Stimulated activated CD8-positive, alpha-beta memory T cell treated with anti-CD3 and anti-CD28 coated beads, Interleukin-7, amount 100 ng/mL, for 1 hour (primary cell): ENCODE results near the gene GPRC5D.
A peak's percentile ranks its signal among the peaks of the same experiment; 100 is the strongest.

Source experiments
- DNase-seq, 2 donors: peaks; one replicate each; pipeline ENCODE4 v3.0.0-alpha.2; 2020; ENCODE audit warnings: low read depth in 2 of 2

Gene GPRC5D

DNA sequence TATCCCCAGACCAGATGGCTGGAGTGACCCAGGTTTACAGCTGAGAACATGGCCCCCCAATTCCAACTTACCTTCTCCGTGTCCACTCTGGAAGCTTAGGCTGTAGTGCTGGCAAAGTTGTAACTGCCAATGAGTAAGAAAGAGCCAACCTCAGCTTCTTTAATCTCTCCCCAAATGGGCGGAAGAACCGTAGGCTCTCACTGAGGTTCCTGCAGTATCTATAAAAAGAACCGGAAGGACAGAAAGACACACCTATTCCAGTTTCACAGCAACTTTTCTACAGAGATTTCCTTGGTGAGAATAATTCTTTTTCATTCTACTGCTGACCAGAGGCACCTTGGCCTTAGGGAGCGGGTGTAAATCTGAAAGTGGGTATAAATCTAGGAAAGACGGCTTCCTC is at the start of gene GPRC5D:
GPRC5D (minus strand) TSS at position 135 of the 400 bp plus-strand sequence. CDS start 1,786 bp downstream, outside the sequence.
- DNase-seq: no peak

DNA sequence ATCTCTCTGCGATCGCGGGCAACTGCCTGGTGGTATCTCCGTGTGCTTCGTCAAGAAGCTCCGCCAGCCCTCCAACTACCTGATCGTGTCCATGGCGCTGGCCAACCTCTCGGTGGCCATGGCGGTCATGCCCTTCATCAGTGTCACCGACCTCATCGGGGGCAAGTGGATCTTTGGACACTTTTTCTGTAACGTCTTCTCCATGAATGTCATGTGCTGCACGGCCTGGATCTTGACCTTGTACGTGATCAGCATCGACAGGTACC is 49.7 kb upstream of the GPRC5D start:
- no peak for DNase-seq

DNA sequence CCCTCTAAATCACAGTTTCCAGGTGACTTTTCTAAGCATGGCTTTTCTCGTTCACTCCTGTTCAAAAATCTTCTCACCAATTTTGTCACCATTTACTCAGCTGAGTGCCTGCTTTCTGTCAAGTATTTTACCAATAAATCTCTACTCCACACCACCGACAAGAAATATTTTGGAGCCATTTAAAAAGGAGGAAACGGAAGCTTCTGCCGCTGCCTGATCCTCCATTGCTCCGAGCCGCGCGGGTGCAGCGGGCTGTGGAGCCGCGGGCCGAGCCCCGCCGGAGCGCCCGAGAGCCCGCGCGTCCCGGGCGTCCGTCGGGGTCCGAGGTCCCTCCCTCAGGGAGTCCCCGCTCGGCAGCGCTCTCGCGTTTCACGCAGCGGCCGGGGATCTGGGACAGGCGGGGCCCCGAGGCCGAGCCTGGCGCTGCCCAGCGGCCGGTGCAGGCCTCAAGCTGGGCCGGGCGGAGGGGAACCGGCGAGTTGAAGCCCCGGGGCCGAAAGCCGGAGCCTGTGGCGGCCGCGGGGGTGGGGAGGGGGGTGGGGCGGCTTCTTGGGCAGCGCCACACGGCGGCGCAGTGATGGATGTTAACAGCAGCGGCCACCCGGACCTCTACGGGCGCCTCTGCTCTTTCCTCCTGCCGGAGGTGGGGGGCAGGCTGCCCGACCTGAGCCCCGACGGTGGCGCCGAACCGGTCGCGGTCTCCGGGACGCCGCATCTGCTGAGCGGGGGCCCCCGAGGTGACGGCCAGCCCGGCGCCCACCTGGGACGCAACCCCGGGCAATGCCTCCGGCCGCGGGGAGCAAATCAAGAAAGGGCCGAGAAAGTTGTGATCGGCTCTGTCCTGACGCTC is 49.2 kb upstream of the GPRC5D start:
- DNase-seq: peak in 1 of 2 donors; percentile 3

DNA sequence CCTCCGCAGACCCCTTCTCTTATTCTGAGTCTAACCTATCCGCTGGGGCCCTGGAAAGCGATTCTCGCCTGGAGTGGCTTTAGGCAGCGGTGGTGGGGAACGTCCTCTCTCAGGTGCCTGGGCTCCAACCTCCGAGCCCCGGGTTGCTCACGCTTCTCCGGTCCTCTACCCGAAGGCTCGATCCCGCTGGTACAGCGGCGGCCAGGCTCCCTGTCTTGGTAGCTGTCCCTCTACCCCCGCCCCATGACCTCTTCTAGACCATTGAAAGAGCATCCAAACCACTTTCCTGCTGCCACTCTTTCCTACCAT is 48.6 kb upstream of the GPRC5D start:
- no peak for DNase-seq

DNA sequence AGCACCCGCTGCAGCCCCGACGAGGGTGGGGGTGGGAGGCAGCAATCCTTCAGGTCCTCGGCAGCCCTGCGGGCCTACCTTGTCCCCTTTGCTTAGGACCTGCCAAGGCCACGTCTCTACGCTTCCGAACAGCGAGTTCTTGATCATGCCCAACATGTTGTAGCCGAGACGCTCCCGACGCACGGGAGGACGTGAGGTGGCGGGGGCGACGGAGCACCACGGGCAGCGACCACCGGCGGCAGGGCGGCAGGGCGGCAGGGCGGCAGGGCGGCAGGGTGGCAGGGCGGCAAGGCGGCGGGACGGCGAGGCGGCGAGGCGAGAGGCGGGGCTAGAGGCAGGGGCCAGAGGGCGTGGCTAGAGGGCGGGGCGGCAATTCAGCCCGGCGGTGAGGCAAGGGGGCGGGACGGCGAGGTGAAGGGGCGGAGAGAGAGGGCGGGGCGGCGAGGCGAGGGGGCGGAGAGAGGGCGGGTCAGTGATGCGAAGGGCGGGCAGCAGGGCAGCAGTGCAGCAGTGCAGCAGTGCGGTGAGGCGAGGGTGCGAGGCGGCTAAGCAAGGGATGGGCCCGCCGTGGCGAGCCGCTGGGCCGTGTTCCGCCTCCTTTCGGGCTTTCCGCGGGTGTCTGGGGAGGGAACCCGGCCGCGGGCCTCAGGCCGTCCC is 48.1 kb upstream of the GPRC5D start, which contains the start of gene HEBP1:
HEBP1 (minus strand) TSS at position 307 of the 657 bp plus-strand sequence; CDS start at position 156, 151 bp downstream.
- DNase-seq: peak; percentile 96 to 97

DNA sequence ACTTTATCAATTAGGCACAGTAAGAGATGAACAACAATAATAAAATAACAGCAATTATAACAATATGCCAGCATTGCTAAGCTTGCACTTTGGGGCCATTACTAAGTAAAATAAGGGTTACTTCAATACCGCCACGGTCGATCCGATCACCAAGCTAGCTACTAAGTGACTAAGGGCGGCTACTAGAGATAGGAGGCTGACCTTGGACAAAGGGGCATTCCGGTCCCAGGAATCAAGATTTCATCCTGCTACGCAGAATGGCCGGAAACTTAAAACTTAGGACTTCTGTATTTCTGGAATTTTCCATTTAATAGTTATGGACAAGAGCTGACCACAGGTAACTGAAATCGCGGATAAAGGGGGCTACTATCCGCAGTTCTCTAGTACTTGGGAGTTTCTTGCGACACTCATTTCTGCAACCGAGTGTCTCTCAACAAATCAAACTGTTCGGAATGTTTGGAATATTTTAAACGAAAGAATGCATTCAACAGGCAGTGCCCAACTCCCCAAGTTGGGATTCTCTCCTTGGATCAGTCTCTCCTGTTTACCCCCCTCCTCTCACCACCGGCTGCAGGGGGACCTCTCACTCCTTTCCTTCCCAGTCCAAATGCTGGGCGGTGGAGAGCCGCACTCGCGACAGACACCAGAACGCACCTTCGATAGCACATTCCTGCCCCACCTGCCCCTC is 47.4 kb upstream of the GPRC5D start:
- no peak for DNase-seq

DNA sequence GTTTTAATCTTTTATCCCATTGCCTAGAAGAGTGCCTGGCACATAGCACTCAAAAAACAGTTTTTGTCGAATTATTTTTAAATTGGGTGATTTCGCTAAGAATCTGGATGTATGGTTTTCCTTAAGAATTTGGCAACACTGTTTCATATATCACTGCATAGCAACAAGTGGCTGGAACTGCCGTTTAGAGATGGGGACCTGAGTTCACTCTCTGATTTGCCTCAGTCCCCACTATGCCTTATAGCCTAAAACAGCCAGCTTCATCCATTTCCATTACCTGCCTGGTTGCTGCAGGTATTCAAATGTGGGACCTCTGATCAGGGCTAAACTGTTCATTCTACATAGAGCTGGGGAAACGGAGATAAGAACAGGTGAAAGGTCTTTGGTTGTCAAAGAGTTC is 46.3 kb upstream of the GPRC5D start:
- DNase-seq: no peak

DNA sequence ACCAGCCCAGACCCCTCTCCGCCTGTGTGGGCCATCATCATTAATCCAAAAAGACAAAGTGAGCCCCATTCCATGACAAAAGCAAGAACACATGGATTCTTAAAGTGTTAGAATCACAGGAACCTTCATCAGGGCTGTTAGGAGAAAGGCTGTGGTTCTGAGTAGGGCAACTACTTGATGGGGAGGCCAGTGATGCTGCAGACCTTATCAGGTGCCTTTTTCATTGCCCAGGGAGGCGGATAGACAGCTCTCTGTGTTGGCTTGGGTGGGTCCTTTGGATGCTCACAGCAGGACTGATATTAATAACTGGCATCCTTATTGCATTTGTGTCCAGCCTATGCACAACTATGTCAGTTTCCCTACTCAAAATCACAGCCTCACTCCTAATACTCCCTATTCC is 45.8 kb upstream of the GPRC5D start:
- DNase-seq: no peak

DNA sequence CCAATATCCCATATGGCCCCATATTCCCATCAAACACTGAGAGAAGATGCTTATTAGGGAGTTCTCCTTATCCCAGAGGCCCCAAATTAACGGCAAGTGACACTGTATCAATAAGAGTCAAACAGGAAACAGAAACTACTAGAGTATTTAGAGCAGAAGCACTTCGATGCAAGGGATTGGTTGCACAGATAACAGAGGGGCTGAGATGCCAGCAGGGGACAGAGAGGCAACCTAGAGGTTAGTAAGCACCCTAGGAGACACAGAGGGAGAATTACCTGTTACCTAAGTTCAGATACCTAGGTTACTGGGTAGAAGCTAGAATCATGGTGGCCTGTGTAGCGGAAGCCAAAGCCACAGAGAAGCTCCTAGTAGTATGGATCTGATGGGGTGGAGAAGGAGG is 45.2 kb upstream of the GPRC5D start:
- DNase-seq: no peak

DNA sequence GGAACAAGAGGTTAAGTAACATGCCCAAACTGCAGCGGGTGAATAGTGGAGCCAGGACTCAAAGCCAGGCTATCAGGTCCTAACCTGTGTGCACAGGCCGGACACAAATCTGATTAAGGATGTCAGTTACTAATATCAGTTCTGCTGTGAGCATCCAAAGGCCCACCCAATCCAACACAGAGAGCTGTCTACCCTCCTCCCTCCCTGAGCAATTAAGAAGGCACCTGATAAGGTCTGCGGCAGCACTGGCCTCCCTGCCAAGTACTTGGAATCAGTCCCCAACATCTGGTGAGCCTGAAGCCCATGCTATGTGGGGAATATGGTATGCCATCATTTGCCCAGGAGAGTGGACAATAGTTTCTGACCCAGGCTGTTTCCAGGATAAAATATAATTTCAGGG is 44.2 kb upstream of the GPRC5D start:
- DNase-seq: no peak

DNA sequence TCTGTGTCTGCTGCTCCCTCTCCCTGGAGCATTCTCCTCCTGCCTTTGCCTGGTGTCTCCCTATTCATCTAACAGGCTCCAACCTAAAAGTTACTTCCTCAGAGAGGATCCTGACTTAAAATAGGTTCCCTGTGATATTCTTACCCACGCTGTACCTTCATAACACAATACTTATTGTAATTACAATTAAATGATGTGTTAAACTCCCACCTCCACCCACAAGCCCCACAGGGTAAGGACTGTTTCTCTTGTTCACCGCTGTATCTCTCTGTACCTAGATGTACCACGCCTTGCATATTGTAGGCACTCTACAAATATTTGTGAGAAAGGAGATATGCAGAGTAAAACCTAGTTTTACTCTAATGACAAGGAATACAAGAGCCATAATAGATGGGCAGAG is 43.1 kb upstream of the GPRC5D start:
- no peak for DNase-seq

DNA sequence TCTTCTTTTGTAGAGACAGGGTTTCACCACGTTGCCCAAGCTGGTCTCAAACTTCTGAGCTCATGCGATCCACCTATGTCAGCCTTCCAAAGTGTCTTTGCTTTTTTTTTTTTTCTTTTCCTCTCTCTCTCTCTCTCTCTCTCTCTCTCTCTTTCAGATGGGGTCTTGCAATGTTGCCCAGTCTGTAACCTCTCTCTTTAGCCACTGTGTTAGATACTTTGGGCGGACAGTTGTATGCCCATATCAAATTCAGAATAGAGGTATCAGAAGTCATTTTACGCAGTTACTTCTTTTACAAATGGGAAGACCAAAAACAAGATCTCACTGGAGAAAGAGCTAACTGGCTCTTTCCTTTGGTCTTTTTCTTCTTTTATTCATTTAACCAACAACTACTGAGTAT is 41.4 kb upstream of the GPRC5D start:
- DNase-seq: no peak

DNA sequence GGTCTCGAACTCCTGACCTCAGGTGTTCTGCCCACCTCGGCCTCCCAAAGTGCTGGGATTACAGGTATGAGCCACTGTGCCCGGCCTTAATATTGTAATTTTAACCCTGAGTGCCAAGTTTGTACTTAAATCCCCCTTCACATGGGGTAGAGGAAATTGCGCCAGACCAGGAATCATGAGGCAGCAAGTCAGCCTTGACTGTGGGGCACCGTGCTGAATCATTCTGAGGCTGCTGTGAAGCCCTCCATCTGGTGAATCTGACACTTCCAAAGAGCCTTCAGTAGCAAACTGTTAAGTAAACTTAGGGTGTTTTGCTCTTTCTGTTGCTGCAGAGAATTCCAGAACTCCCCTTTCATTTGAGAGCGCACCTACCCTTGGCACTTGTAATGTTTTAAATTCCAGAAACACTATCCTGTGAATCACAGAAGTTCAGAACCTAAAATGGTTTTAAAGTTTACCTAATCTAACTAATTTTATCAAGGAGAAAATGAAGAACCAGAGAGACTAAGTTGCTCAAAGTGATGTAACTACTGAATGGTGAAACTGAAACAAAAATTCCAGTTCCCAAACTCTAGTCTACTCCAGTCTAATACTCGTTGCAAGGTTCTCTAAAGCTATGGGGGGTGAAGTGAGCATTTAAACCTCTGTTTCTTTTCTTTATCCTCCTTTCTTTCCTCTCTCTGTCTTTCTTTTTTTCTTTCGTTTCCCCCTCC is 40.6 kb upstream of the GPRC5D start:
- no peak for DNase-seq

DNA sequence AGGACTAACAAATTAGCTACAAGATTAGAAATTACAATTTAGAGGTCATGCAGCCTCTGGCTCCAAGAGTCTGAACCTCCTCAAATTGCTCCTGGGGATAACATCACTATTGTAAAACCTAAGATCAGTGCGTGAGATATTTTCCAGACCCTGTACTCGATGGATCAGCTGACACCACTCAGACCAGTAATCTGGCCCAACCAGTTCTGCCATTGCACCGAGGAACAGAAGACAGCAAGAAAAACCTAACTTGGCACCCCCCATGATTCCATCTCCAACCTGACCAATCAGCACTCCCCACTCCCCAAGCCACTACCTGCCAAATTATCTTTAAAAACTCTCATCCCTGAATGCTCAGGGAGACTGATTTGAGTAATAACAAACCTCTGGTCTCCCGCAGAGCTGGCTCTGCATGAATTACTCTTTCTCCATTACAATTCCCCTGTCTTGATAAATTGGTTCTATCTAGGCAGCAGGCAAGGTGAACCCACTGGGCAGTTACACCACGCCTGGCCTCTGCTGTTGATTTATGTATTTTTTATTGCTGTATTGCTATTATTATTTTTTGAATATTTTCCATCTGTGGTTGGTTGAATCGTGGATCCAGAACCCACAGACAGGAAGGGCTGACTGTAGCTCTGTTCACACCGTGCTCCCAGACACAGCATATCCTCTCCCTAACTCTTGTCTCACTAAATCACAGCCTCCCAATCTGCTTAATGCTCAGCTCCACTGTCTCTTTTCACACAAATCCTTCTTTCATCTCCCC is 38.9 kb upstream of the GPRC5D start:
- no peak for DNase-seq

DNA sequence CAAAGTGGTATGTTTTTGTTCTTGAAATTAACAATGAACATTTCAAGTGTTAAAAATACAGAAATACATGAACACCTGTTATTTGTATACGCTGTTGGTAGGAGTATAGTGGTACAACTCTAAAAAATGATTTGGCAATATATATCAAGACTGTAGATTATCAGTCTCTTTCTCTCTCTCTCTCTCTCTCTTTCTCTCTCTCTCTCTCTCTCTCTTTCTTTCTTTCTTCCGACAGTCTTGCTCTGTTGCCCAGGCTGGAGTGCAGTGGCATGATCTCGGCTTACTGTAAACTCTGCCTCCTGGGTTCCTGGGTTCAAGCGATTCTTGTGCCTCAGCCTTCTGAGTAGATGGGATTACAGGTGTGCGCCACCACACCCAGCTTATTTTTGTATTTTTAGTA is 35.5 kb upstream of the GPRC5D start:
- DNase-seq: no peak

DNA sequence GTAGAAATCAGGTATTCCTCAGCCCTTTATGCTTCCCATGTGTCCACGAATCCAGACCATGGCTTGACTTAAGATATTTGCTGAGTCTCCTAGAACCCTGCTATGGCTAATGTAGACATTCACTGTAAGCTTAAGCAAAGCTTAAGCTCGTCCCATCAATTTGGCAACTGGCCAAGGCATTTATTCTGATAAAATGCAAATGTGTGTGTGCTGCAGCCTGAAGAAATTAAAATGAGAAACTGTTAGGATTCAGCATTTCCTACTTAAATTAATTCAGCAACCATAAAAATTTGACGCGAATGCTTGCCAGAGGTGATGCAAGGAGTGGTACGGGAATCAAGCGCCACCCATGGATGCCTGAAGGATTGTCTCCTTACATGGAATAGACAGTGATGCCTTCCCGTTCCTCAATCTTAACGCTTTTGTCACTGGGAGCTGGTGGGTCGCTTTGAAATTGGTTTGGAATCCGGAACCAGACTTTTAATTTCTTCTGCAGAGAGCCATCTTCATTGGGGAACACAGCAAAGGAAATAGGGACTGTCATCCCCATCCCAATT is 34.9 kb upstream of the GPRC5D start:
- DNase-seq: no peak

DNA sequence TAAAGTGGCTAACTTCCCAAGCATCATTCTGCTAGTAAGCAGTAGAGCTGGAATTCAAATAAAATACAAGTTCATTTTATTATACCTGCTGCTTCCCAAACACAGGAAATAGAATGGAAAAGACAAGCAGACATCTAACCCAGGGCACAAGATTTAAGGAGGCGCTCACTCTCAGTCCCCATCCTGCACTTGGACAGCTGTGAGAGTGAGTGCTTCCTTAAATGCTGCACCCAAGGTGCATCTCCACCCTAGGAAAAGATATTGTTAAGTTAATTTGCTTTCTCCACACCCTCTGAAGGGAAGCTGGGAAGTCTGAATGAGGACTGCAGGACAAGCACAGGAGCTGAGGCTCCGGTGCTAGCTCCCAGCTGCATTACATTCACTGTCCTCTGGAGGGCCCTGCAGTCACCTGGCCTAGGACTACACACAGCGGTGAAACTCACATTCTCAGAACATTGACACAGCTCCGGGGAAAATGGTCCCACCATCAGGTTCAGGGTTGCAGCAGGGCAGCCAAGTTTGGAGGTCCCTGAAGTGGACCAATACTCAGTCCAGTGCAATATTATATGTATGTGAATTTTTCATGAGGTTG is 33.9 kb upstream of the GPRC5D start:
- DNase-seq: no peak

DNA sequence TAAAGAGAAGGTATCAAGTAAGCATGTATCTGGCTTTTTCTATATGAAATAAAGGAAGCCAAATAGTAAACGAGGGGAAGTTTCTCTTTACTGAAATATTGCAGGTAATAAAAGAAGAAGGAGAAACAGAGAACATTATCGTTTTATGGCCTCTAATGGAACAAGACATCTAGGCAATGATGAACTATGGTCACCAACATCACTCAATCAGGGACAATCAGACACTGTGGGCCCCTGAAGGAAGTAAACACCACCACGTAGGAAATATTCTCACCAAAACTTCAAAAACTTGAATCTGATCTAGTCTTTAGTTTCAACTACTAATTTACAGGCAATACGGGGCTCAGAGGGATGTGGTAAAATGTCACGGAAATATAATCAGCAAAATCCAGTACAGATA is 32.2 kb upstream of the GPRC5D start:
- DNase-seq: no peak

DNA sequence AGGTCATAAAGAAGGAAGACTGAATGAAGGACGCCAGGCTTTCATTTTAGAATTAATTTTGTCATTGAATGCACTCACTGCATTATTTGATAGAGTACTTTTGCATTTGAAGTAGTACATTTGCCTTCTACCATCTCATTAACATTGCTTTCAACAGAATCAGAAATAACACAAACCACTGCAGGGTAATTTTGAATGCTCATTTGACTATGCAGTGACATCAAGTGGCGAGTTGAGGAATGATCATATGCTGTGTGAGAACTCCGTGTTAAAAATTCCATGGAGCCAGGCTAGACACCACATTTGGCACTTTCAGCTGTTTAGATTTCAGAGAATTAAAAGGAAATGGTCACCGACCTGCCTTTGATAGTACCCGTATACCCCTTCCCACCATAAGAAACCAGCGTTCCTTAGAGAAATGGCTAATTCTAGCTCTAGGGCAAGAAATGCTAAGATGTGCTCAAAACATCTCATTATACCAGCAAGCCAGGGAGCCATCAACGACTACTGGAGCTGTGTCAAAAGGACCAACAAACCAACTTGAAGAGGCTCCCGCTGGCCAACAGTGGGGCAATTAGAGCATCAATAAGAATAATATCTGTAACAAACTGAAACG is 31.6 kb upstream of the GPRC5D start:
- no peak for DNase-seq

DNA sequence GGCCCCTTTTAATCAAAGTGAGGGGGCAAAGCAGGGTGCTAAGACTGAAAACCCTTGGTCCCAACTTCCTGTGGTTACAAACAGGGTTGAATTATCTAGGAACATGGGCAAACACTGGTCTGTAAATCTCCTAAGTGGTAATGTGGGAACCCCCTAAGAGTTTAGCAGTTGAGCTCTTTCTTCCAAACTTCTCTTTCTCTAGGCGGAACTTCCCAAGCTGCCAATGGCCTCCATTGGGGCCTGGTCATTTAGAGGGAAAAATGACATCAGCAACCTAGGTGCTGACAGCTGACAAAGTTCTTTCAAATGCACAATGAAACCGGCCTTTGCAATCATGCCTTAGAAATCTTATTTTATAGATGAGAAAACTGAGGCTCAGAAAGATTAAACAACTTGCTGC is 30.4 kb upstream of the GPRC5D start:
- DNase-seq: no peak
